ENCODE results near the gene PGAM4.
"Not testable (repeated sequence)": the region's sequence is repeated elsewhere in the genome, so short reads cannot be mapped to it uniquely, and the experiment has no call there.

PGAM4 gene

GRCh38 chrX:77924320-77924859 is 45.0 kb downstream of the PGAM4 start:
- no peak for DNase-seq

GRCh38 chrX:77922787-77923186 is 46.7 kb downstream of the PGAM4 start:
- DNase-seq = no peak

GRCh38 chrX:77919370-77919769 is 50.1 kb downstream of the PGAM4 start:
- not testable (repeated sequence) for DNase-seq

- no peak for DNase-seq
These were observed 50.9 kb downstream of the PGAM4 start for GRCh38 chrX:77918568-77918967.
